Esophagus squamous epithelium (tissue), 5 donors: ENCODE data around the gene FOXL1. TPM values are rescaled to one million over a fixed set of nuclear protein-coding genes. Genes with fewer than 3 reads are reported as not detected.

ENCODE experiments used
- DNase-seq: peaks from one replicate; lab custom pipeline; 2025; lab: John Stamatoyannopoulos, UW
- H3K27ac ChIP-seq, 4 donors: fragments of 200-600 bp; sonication (generic); one replicate each; pipeline ENCODE4 v1.5.1; 2016 to 2019; ENCODE audit warnings: mild to moderate bottlenecking in 1 of 4
- H3K27me3 ChIP-seq, 4 donors: fragments of 200-600 bp; sonication (generic); 1 replicate in 3 of 4; 2 replicates in 1 of 4; pipeline versions ENCODE4 v1.5.1 to v1.6.0; 2017 to 2021; ENCODE audit warnings: antibody characterized with exemption in 1 of 4
- H3K36me3 ChIP-seq, 3 donors: fragments of 200-600 bp; sonication (generic); one replicate each; pipeline ENCODE4 v1.5.1; 2016 to 2019
- H3K4me1 ChIP-seq, 3 donors: fragments of 200-600 bp; sonication (generic); one replicate each; pipeline ENCODE4 v1.5.1; 2017 to 2019
- H3K4me3 ChIP-seq, 4 donors: fragments of 200-600 bp; sonication (generic); 1 replicate in 3 of 4; 2 replicates in 1 of 4; pipeline ENCODE4 v1.5.1; 2016 to 2019; ENCODE audit warnings: mild to moderate bottlenecking in 2 of 4, moderate library complexity in 1 of 4
- H3K9me3 ChIP-seq, 3 donors: fragments of 200-600 bp; sonication (generic); one replicate each; pipeline ENCODE4 v1.5.1; 2016 to 2019
- CTCF ChIP-seq, 6 experiments: fragments of 450-650 bp in 4 of 6; fragments of 200-600 bp in 2 of 6; sonication (generic) in 2 of 6; IDR thresholded peaks; one replicate each; pipeline ENCODE4 v1.5.1; 2016 to 2019; ENCODE audit warnings: antibody characterized with exemption in 6 of 6, mild to moderate bottlenecking in 4 of 6, moderate library complexity in 4 of 6
- POLR2A ChIP-seq, 4 donors: fragments of 450-650 bp; IDR thresholded peaks; one replicate each; pipeline ENCODE4 v1.6.1; 2017; ENCODE audit warnings: antibody characterized with exemption in 4 of 4, mild to moderate bottlenecking in 4 of 4, moderate library complexity in 3 of 4
- WGBS, 2 donors: methylation state at CpG; one replicate each; pipeline ENCODE4 v1.1.5; 2018; 5-methylcytosine and 5-hydroxymethylcytosine counted together
- intact Hi-C: fragments of 100-400 bp; cut with DNase I; formaldehyde crosslinking; loops from one replicate; pipeline ENCODE4 v1.15.0; 2022
- total RNA-seq, 4 donors: library from RNA; depleted of rRNA; stranded (reverse); fragments of >200 nt; gene quantifications; one replicate each; pipeline ENCODE4 v1.1.0, GENCODE V29; 2016
- donor health status: DM: yes; HTN: yes; CAD: no.

FOXL1 gene
- total RNA-seq, 4 donors from 2014 or later = 0.13 to 1.6 (median 0.57) TPM; not detected in 1

GRCh38 chr16:86597880-86598606 lies 19.7 kb downstream of the FOXL1 start:
- H3K9me3 ChIP-seq = no peaks in the 10 kb centered on the region
- H3K36me3 ChIP-seq = no peaks in the 10 kb centered on the region
- TF ChIP-seq POLR2A (IDR thresholded peaks at IDR 0.05) (no peak), CTCF (IDR thresholded peaks at IDR 0.05) (no peak)
- H3K27ac ChIP-seq = no peak overlapping the region
- no peak for DNase-seq
- 42 to 53% methylated on average over 5 to 7 of the region's 7 CpGs for WGBS, 2 donors
- H3K4me3 ChIP-seq = no peak overlapping the region
- peaks cover 0 to 90% (median under 1%) of the 10 kb centered on the region in 4 donors for H3K27me3 ChIP-seq
- intact Hi-C loops = no loop called here
- H3K4me1 ChIP-seq = no peaks in the 10 kb centered on the region

GRCh38 chr16:86598607-86599565 lies 20.5 kb downstream of the FOXL1 start:
- no peak for TF ChIP-seq POLR2A (IDR thresholded peaks at IDR 0.05)
- no peak for TF ChIP-seq CTCF (IDR thresholded peaks at IDR 0.05)
- Histone ChIP-seq H3K4me1 (no peaks in the 10 kb centered on the region), H3K4me3 (no peak overlapping the region), H3K27me3 (peaks cover 0 to 85% (median 0%) of the 10 kb centered on the region in 4 donors), H3K36me3 (no peaks in the 10 kb centered on the region), H3K9me3 (no peaks in the 10 kb centered on the region), H3K27ac (no peak overlapping the region)
- intact Hi-C loops = no loop called here
- no peak for DNase-seq
- whole genome bisulfite sequencing, 2 donors = 56 to 65% methylated on average over 19 to 21 of the region's 22 CpGs

- H3K27ac ChIP-seq = no peak overlapping the region
- H3K9me3 ChIP-seq = no peaks in the 10 kb centered on the region
- intact Hi-C loops = no loop called here
- no peak for DNase-seq
- TF ChIP-seq POLR2A (IDR thresholded peaks at IDR 0.05) = no peak
- TF ChIP-seq CTCF (IDR thresholded peaks at IDR 0.05) = no peak
- peaks cover 0 to 78% (median 0%) of the 10 kb centered on the region in 4 donors for H3K27me3 ChIP-seq
- H3K36me3 ChIP-seq = no peaks in the 10 kb centered on the region
- no peaks in the 10 kb centered on the region for H3K4me1 ChIP-seq
- H3K4me3 ChIP-seq = no peak overlapping the region
- 73% methylated on average over 2 of the region's 2 CpGs; no CpG with 5 or more reads in 1 of the 2 donors for whole genome bisulfite sequencing, 2 donors
Observed at GRCh38 chr16:86601356-86601755, 23.0 kb downstream of the FOXL1 start.

- DNase-seq = no peak
- intact Hi-C loops = no loop called here
- H3K9me3 ChIP-seq = no peaks in the 10 kb centered on the region
- WGBS, 2 donors = 58 to 60% methylated on average over 4 of the region's 4 CpGs
- H3K4me1 ChIP-seq = no peaks in the 10 kb centered on the region
- H3K27ac ChIP-seq = no peak overlapping the region
- TF ChIP-seq CTCF (IDR thresholded peaks at IDR 0.05) (no peak), POLR2A (IDR thresholded peaks at IDR 0.05) (no peak)
- peaks cover 0 to 73% (median 0%) of the 10 kb centered on the region in 4 donors for H3K27me3 ChIP-seq
- no peaks in the 10 kb centered on the region for H3K36me3 ChIP-seq
- no peak overlapping the region for H3K4me3 ChIP-seq
Observed at GRCh38 chr16:86602521-86602920, 24.2 kb downstream of the FOXL1 start.
